Liver (tissue), 9 donors: ENCODE results near the gene EIF4E2. TPM values are rescaled to one million over a fixed set of nuclear protein-coding genes. Genes with fewer than 3 reads are reported as not detected.

ENCODE experiments used
- DNase-seq: peaks from one replicate; pipeline ENCODE4 v3.0.0-alpha.2; 2017; ENCODE audit warnings: low spot score
- H3K27ac ChIP-seq, 2 donors: one replicate each; pipeline ENCODE4 v1.7.0; 2013; ENCODE audit warnings: inconsistent platforms in 2 of 2, low read length in 2 of 2, control low read depth in 1 of 2, low read depth in 1 of 2, mild to moderate bottlenecking in 1 of 2
- H3K27me3 ChIP-seq, 4 donors: one replicate each; pipeline versions ENCODE4 v1.6.1 to v1.7.0; 2013; ENCODE audit warnings: low read length in 3 of 4, inconsistent platforms in 1 of 4, mild to moderate bottlenecking in 1 of 4, moderate library complexity in 1 of 4; ENCODE audit not compliant: control insufficient read depth in 4 of 4, insufficient read depth in 4 of 4
- H3K36me3 ChIP-seq, 4 donors: one replicate each; pipeline versions ENCODE4 v1.6.1 to v1.7.0; 2013; ENCODE audit warnings: low read length in 3 of 4, mild to moderate bottlenecking in 3 of 4, low read depth in 1 of 4, moderate library complexity in 1 of 4; ENCODE audit not compliant: control insufficient read depth in 4 of 4, insufficient read depth in 3 of 4
- H3K4me1 ChIP-seq, 4 donors: one replicate each; pipeline versions ENCODE4 v1.6.1 to v1.7.0; 2013; ENCODE audit warnings: low read length in 3 of 4, mild to moderate bottlenecking in 3 of 4, moderate library complexity in 1 of 4; ENCODE audit not compliant: control insufficient read depth in 4 of 4, insufficient read depth in 4 of 4
- H3K4me3 ChIP-seq, 3 donors: one replicate each; pipeline versions ENCODE4 v1.6.1 to v1.7.0; 2013; ENCODE audit warnings: low read length in 3 of 3, control low read depth in 1 of 3, low read depth in 1 of 3, mild to moderate bottlenecking in 1 of 3
- H3K9ac ChIP-seq, 2 donors: one replicate each; pipeline ENCODE4 v1.7.0; 2013; ENCODE audit warnings: low read length in 2 of 2, mild to moderate bottlenecking in 2 of 2, moderate library complexity in 2 of 2, control low read depth in 1 of 2, low read depth in 1 of 2
- H3K9me3 ChIP-seq, 4 donors: one replicate each; pipeline versions ENCODE4 v1.6.1 to v1.7.0; 2013; ENCODE audit warnings: low read length in 3 of 4; ENCODE audit not compliant: control insufficient read depth in 4 of 4
- ATF3 ChIP-seq: IDR thresholded peaks from 2 replicates; pipeline ENCODE4 v1.6.1; 2016; ENCODE audit warnings: antibody characterized with exemption
- CTCF ChIP-seq: fragments of 150-350 bp; IDR thresholded peaks from 2 replicates; pipeline ENCODE4 v1.5.1; 2017; ENCODE audit warnings: improper control_type of control experiment, low read depth, low read length; ENCODE audit not compliant: missing input control
- EGR1 ChIP-seq, 2 donors: IDR thresholded peaks; 2 replicates each; pipeline ENCODE4 v1.6.1; 2016 to 2018; ENCODE audit warnings: antibody characterized with exemption in 2 of 2, low read depth in 2 of 2
- FOXA1 ChIP-seq: IDR thresholded peaks from 2 replicates; pipeline ENCODE4 v1.6.1; 2016; ENCODE audit warnings: antibody characterized with exemption
- FOXA2 ChIP-seq: IDR thresholded peaks from 2 replicates; pipeline ENCODE4 v1.6.1; 2016; ENCODE audit warnings: antibody characterized with exemption
- GABPA ChIP-seq, 2 donors: IDR thresholded peaks in 1 of 2; conservative IDR thresholded peaks in 1 of 2; 2 replicates each; pipeline ENCODE4 v1.6.1; 2016; ENCODE audit warnings: antibody characterized with exemption in 2 of 2, mild to moderate bottlenecking in 1 of 2, moderate library complexity in 1 of 2
- HNF4A ChIP-seq, 2 donors: conservative IDR thresholded peaks; 2 replicates each; pipeline ENCODE4 v1.6.1; 2016; ENCODE audit warnings: antibody characterized with exemption in 2 of 2, mild to moderate bottlenecking in 2 of 2
- HNF4G ChIP-seq: IDR thresholded peaks from 2 replicates; pipeline ENCODE4 v1.6.1; 2016; ENCODE audit warnings: antibody characterized with exemption
- JUND ChIP-seq, 2 donors: IDR thresholded peaks; 2 replicates each; pipeline ENCODE4 v1.6.1; 2016; ENCODE audit warnings: antibody characterized with exemption in 2 of 2
- MAX ChIP-seq: IDR thresholded peaks from 2 replicates; pipeline ENCODE4 v1.6.1; 2016; ENCODE audit warnings: antibody characterized with exemption
- NR2F2 ChIP-seq: IDR thresholded peaks from 2 replicates; pipeline ENCODE4 v1.6.1; 2016; ENCODE audit warnings: antibody characterized with exemption
- REST ChIP-seq: IDR thresholded peaks from 2 replicates; pipeline ENCODE4 v1.6.1; 2016; ENCODE audit warnings: antibody characterized with exemption, mild to moderate bottlenecking
- RXRA ChIP-seq, 2 donors: IDR thresholded peaks; 2 replicates each; pipeline ENCODE4 v1.6.1; 2017 to 2018; ENCODE audit warnings: antibody characterized with exemption in 2 of 2, mild to moderate bottlenecking in 1 of 2
- TAF1 ChIP-seq: conservative IDR thresholded peaks from 2 replicates; pipeline ENCODE4 v1.6.1; 2016; ENCODE audit warnings: antibody characterized with exemption, mild to moderate bottlenecking
- YY1 ChIP-seq: IDR thresholded peaks from 2 replicates; pipeline ENCODE4 v1.6.1; 2016; ENCODE audit warnings: antibody characterized with exemption, mild to moderate bottlenecking
- ZBTB33 ChIP-seq: IDR thresholded peaks from 2 replicates; pipeline ENCODE4 v1.6.1; 2016; ENCODE audit warnings: antibody characterized with exemption
- WGBS: extraction: QIAGEN DNeasy Blood & Tissue Kit; methylation state at CpG from one replicate; pipeline ENCODE4 v1.1.7; 2013; 5-methylcytosine and 5-hydroxymethylcytosine counted together
- polyA plus RNA-seq, 2 donors: library from polyadenylated mRNA; stranded (reverse) in 1 of 2; unstranded in 1 of 2; fragments of 200-250 nt in 1 of 2; fragments of >200 nt in 1 of 2; fragmentation: Nextera tagmentation in 1 of 2; extraction: Ambion mirVana in 1 of 2; gene quantifications; one replicate each; pipeline versions ENCODE4 v1.2.1 to v1.2.3, GENCODE V29; 2013 to 2015
- total RNA-seq, 2 donors: library from RNA; depleted of rRNA; stranded (reverse); fragments of >200 nt; gene quantifications; one replicate each; pipeline ENCODE4 v1.2.3, GENCODE V29; 2014
- donor health status: healthy.
- donor health status: healthy.
- donor health status: healthy.
- donor health status: healthy.
- donor health status: healthy.

The EIF4E2 gene
- total and polyA plus RNA-seq, 4 donors, result 30.0 to 46.9 (median 45.4) TPM

- Histone ChIP-seq H3K36me3 (no peaks in the 10 kb centered on the region), H3K27ac (no peak overlapping the region), H3K9me3 (no peaks in the 10 kb centered on the region), H3K4me1 (no peaks in the 10 kb centered on the region), H3K4me3 (no peak overlapping the region), H3K27me3 (no peaks in the 10 kb centered on the region), H3K9ac (no peak overlapping the region)
- WGBS, result 93% methylated on average over 7 of the region's 7 CpGs
- no peak for DNase-seq
- TF ChIP-seq HNF4A (conservative IDR thresholded peaks at IDR 0.05) (no peak), FOXA1 (no peak), NR2F2 (no peak), ATF3 (no peak), RXRA (IDR thresholded peaks at IDR 0.05) (no peak)
Observed at GRCh38 chr2:232515639-232516038, 34.9 kb upstream of the EIF4E2 start.

GRCh38 chr2:232516551-232516950 lies 33.9 kb upstream of the EIF4E2 start:
- no peak for DNase-seq
- no peak overlapping the region for H3K4me3 ChIP-seq
- no peaks in the 10 kb centered on the region for H3K4me1 ChIP-seq
- TF ChIP-seq HNF4A (conservative IDR thresholded peaks at IDR 0.05) (no peak), FOXA1 (no peak), CTCF (no peak), MAX (no peak), FOXA2 (no peak), HNF4G (no peak), TAF1 (no peak), NR2F2 (no peak), RXRA (IDR thresholded peaks at IDR 0.05) (no peak)
- H3K9ac ChIP-seq, result no peak overlapping the region
- no peak overlapping the region for H3K27ac ChIP-seq
- H3K9me3 ChIP-seq, result no peaks in the 10 kb centered on the region
- no peaks in the 10 kb centered on the region for H3K27me3 ChIP-seq
- WGBS, result 84% methylated on average over 3 of the region's 3 CpGs
- H3K36me3 ChIP-seq, result no peaks in the 10 kb centered on the region

GRCh38 chr2:232518844-232519243 lies 31.6 kb upstream of the EIF4E2 start:
- H3K9ac ChIP-seq, result no peak overlapping the region
- 74% methylated on average over 6 of the region's 6 CpGs for WGBS
- H3K4me1 ChIP-seq, result peaks cover 6 to 16% (median 8%) of the 10 kb centered on the region in 4 donors
- no peak overlapping the region for H3K4me3 ChIP-seq
- H3K27me3 ChIP-seq, result peaks cover 0 to 3% (median 2%) of the 10 kb centered on the region in 4 donors
- no peaks in the 10 kb centered on the region for H3K36me3 ChIP-seq
- no peak overlapping the region for H3K27ac ChIP-seq
- H3K9me3 ChIP-seq, result no peaks in the 10 kb centered on the region
- no peak for DNase-seq
- TF ChIP-seq FOXA1 (no peak), REST (no peak), HNF4G (no peak), TAF1 (no peak), EGR1 (IDR thresholded peaks at IDR 0.05; ENCODE audit: low read depth in 2 of 2) (no peak), NR2F2 (no peak), MAX (no peak), ATF3 (no peak), CTCF (no peak), JUND (IDR thresholded peaks at IDR 0.05) (no peak), FOXA2 (no peak), YY1 (no peak), RXRA (IDR thresholded peaks at IDR 0.05) (no peak), ZBTB33 (no peak), GABPA (IDR thresholded peaks at IDR 0.05 in 1 of 2, conservative IDR thresholded peaks at IDR 0.05 in 1 of 2) (no peak)
